Gastrocnemius medialis (tissue), 4 donors: ENCODE data around the gene CDC20. TPM values are rescaled to one million over a fixed set of nuclear protein-coding genes. Genes with fewer than 3 reads are reported as not detected.
A peak's percentile ranks its signal among the peaks of the same experiment; 100 is the strongest.

Experiments
- ATAC-seq, 2 donors: fragments of 150-250 bp; one replicate each; pipeline ENCODE4 v1.9.1; 2016
- DNase-seq, 2 donors: peaks; one replicate each; pipeline ENCODE4 v3.0.0-alpha.2; 2019
- H3K27ac ChIP-seq, 4 donors: fragments of 200-600 bp; sonication (generic); 1 replicate in 1 of 4; 2 replicates in 3 of 4; pipeline ENCODE4 v1.5.1; 2016 to 2018; ENCODE audit warnings: mild to moderate bottlenecking in 2 of 4, moderate library complexity in 1 of 4
- H3K27me3 ChIP-seq, 3 donors: fragments of 200-600 bp; sonication (generic) in 2 of 3; 1 replicate in 1 of 3; 2 replicates in 2 of 3; pipeline versions ENCODE4 v1.5.1 to v1.6.0; 2016 to 2019; ENCODE audit warnings: mild to moderate bottlenecking in 1 of 3, moderate library complexity in 1 of 3
- H3K36me3 ChIP-seq, 2 donors: fragments of 200-600 bp; sonication (generic) in 1 of 2; one replicate each; pipeline ENCODE4 v1.5.1; 2017 to 2018
- H3K4me1 ChIP-seq, 2 donors: fragments of 200-600 bp; sonication (generic) in 1 of 2; one replicate each; pipeline ENCODE4 v1.5.1; 2016 to 2017; ENCODE audit warnings: mild to moderate bottlenecking in 2 of 2
- H3K4me3 ChIP-seq, 4 donors: fragments of 200-600 bp; sonication (generic) in 3 of 4; 1 replicate in 1 of 4; 2 replicates in 3 of 4; pipeline ENCODE4 v1.5.1; 2016 to 2019; ENCODE audit warnings: mild to moderate bottlenecking in 2 of 4
- H3K9me3 ChIP-seq, 3 donors: fragments of 200-600 bp; sonication (generic) in 2 of 3; 1 replicate in 1 of 3; 2 replicates in 2 of 3; pipeline ENCODE4 v1.5.1; 2016 to 2019
- CTCF ChIP-seq, 5 experiments: fragments of 450-650 bp in 3 of 5; fragments of 200-600 bp in 2 of 5; sonication (generic) in 2 of 5; IDR thresholded peaks in 4 of 5; conservative IDR thresholded peaks in 1 of 5; 1 replicate in 4 of 5; 2 replicates in 1 of 5; pipeline ENCODE4 v1.5.1; 2016 to 2019; ENCODE audit warnings: antibody characterized with exemption in 5 of 5, mild to moderate bottlenecking in 3 of 5, moderate library complexity in 3 of 5
- POLR2A ChIP-seq, 2 donors: fragments of 450-650 bp; IDR thresholded peaks; one replicate each; pipeline ENCODE4 v1.6.1; 2017; ENCODE audit warnings: antibody characterized with exemption in 2 of 2, mild to moderate bottlenecking in 2 of 2, moderate library complexity in 2 of 2
- in situ Hi-C, 4 donors: fragments of 200-750 bp; cut with MboI; loops; one replicate each; pipeline versions ENCODE4 v1.15.0 to v1.8.0; 2017; ENCODE audit warnings: low sequenced_read_pairs in 4 of 4
- intact Hi-C: fragments of 100-400 bp; cut with DNase I; formaldehyde crosslinking; loops from one replicate; pipeline ENCODE4 v1.15.1; 2023; ENCODE audit warnings: low total_unique reads
- total RNA-seq, 4 donors: library from RNA; depleted of rRNA; stranded (reverse); fragments of >200 nt; gene quantifications; one replicate each; pipeline versions ENCODE4 v1.1.0 to v1.2.3, GENCODE V29; 2016

CDC20 gene
- total RNA-seq, 4 donors from 2014 or later = 0.46 to 2.4 (median 0.76) TPM

- Histone ChIP-seq H3K27me3 (no peaks in the 10 kb centered on the region), H3K36me3 (peaks cover 0 to 18% of the 10 kb centered on the region in 2 donors), H3K9me3 (no peaks in the 10 kb centered on the region), H3K27ac (no peak overlapping the region), H3K4me1 (peaks cover 0 to 3% of the 10 kb centered on the region in 2 donors), H3K4me3 (no peak overlapping the region)
- in situ Hi-C loops (no loop called here), intact Hi-C loops (no loop called here)
- TF ChIP-seq POLR2A (IDR thresholded peaks at IDR 0.05) (no peak), CTCF (IDR thresholded peaks at IDR 0.05 in 4 of 5, conservative IDR thresholded peaks at IDR 0.05 in 1 of 5) (no peak)
- ATAC-seq (no peak), DNase-seq (no peak)
Observed at GRCh38 chr1:43377831-43378230, 19.1 kb downstream of the CDC20 start.

GRCh38 chr1:43379476-43379875 is 20.7 kb downstream of the CDC20 start:
- ATAC-seq (no peak), DNase-seq (no peak)
- in situ Hi-C loops = no loop called here
- H3K4me3 ChIP-seq = no peak overlapping the region
- H3K27ac ChIP-seq = no peak overlapping the region
- H3K27me3 ChIP-seq = no peaks in the 10 kb centered on the region
- H3K4me1 ChIP-seq = no peaks in the 10 kb centered on the region
- intact Hi-C loops = no loop called here
- peaks cover 0 to 35% of the 10 kb centered on the region in 2 donors for H3K36me3 ChIP-seq
- TF ChIP-seq CTCF (IDR thresholded peaks at IDR 0.05 in 4 of 5, conservative IDR thresholded peaks at IDR 0.05 in 1 of 5) = no peak
- no peak for TF ChIP-seq POLR2A (IDR thresholded peaks at IDR 0.05)
- H3K9me3 ChIP-seq = no peaks in the 10 kb centered on the region

GRCh38 chr1:43381612-43382011 is 22.8 kb downstream of the CDC20 start:
- in situ Hi-C loops = no loop called here
- Histone ChIP-seq H3K36me3 (peaks cover 0 to 56% of the 10 kb centered on the region in 2 donors), H3K27ac (no peak overlapping the region)

GRCh38 chr1:43382027-43382779 is 23.4 kb downstream of the CDC20 start:
- in situ Hi-C loops (no loop called here), intact Hi-C loops (no loop called here)
- TF ChIP-seq POLR2A (IDR thresholded peaks at IDR 0.05) = no peak
- TF ChIP-seq CTCF (IDR thresholded peaks at IDR 0.05 in 4 of 5, conservative IDR thresholded peaks at IDR 0.05 in 1 of 5) = no peak
- no peak overlapping the region for H3K4me3 ChIP-seq
- no peaks in the 10 kb centered on the region for H3K27me3 ChIP-seq
- no peak overlapping the region for H3K27ac ChIP-seq
- H3K9me3 ChIP-seq = no peaks in the 10 kb centered on the region
- H3K36me3 ChIP-seq = peaks cover 0 to 62% of the 10 kb centered on the region in 2 donors
- no peaks in the 10 kb centered on the region for H3K4me1 ChIP-seq
- DNase-seq (no peak), ATAC-seq (no peak)

More at GRCh38 chr1:43381612-43382011, 22.8 kb downstream of the CDC20 start:
- Histone ChIP-seq H3K4me1 (no peaks in the 10 kb centered on the region), H3K27me3 (no peaks in the 10 kb centered on the region), H3K9me3 (no peaks in the 10 kb centered on the region), H3K4me3 (no peak overlapping the region)
- TF ChIP-seq CTCF (IDR thresholded peaks at IDR 0.05 in 4 of 5, conservative IDR thresholded peaks at IDR 0.05 in 1 of 5) = no peak
- TF ChIP-seq POLR2A (IDR thresholded peaks at IDR 0.05) = no peak
- intact Hi-C loops = no loop called here
- ATAC-seq = peak in 1 of 2 donors; percentile 21
- DNase-seq = no peak
